ENCODE results near the gene METAP1D.

Gene METAP1D

DNA sequence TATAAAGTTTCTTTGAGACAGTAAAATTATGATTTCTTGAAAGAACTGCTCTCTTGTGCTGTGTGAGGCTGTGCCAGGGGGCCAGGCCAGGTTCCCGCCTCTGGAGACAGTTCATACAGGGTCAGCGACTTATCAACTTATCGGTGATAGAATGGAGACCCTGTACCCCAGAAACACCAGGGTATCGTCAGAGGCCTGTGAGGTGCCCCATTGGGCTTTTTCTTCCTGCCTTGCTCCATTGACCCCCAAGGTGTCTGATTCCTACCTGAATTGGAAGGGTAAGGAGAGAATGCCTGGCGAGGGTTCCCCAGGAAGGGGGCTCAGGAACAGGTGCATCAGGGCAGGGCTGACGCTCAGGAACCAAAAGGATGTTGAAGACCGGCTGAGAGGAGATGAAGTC is 89.9 kb downstream of the METAP1D start:
- H2AFZ ChIP-seq (ENCODE audit: low read depth, low read length): no peak overlapping the region
- H3K4me2 ChIP-seq (ENCODE audit: low read length): no peak overlapping the region
- no peaks in the 10 kb centered on the region for H3K9me3 ChIP-seq (ENCODE audit: insufficient read depth, low read length)
- H3K4me1 ChIP-seq (ENCODE audit: low read length): no peaks in the 10 kb centered on the region; the same call in 1 of the 2 replicates
- peaks cover 12% of the 10 kb centered on the region; the same call in 1 of the 2 replicates for H3K27me3 ChIP-seq (ENCODE audit: low read depth, low read length)
- no peaks in the 10 kb centered on the region for H3K36me3 ChIP-seq (replicated peaks; ENCODE audit: low read depth, low read length)
- H3K9ac ChIP-seq (ENCODE audit: low read length): no peak overlapping the region
- H3K4me3 ChIP-seq (ENCODE audit: low read length): no peak overlapping the region
- no peaks in the 10 kb centered on the region for H3K79me2 ChIP-seq (ENCODE audit: low read length)
- no peak for TF ChIP-seq CTCF (IDR thresholded peaks at IDR 0.05; ENCODE audit: low read depth, low read length)
- TF ChIP-seq EZH2phosphoT487 (IDR thresholded peaks at IDR 0.05; ENCODE audit: low read depth): no peak
- no peaks in the 10 kb centered on the region for H4K20me1 ChIP-seq (ENCODE audit: insufficient read depth, low read length)
- no peak overlapping the region for H3K27ac ChIP-seq (ENCODE audit: low read length)

DNA sequence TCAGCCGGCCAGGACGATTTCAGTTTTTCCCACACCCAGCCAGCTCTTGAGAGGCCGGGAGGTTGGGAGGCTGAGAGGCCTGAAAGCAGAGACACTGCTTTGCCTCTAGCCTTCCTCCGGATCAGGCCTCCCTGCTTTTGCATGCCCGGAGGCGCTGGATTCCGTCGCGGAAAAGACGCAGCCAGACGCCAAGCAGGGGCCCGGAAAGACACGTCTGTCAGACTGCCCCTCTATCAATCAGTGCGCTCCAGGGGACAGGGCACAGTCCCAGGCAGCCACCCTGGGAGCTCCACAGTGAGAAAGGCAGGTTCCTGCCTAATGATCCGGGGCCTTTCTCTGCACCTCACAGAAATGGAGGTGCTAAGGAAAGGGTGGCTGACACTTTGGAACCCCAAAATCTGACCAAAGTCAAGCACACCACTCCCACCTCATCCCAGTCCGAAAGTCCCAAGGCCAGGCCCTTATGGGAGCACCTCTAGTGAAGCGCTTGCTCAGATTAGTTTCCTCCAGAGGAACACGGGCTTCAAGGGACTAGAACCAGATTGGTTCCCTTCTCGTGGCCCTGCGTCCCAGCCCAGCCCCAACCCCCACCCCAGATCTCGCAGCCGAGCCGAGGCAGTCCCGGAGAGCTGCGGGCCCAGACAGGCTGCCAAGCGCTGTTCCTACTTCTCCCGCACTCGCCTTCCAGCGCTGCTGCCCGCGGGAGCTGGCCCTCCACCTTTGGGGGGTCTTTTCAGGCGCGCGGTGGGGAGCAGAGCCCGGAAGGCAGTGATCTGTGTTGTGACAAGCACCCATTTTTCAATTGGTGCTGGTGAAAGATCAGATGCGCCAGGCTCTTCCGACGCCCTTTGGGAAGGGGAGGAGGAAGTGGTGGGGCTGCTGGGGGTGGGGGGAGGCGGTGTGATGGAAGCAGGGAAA is 90.5 kb downstream of the METAP1D start:
- H3K4me1 ChIP-seq (ENCODE audit: low read length): no peaks in the 10 kb centered on the region; the same call in 1 of the 2 replicates
- H4K20me1 ChIP-seq (ENCODE audit: insufficient read depth, low read length): no peaks in the 10 kb centered on the region
- H3K4me2 ChIP-seq (ENCODE audit: low read length): no peak overlapping the region
- no peaks in the 10 kb centered on the region for H3K79me2 ChIP-seq (ENCODE audit: low read length)
- H3K27ac ChIP-seq (ENCODE audit: low read length): no peak overlapping the region
- no peak overlapping the region for H3K4me3 ChIP-seq (ENCODE audit: low read length)
- TF ChIP-seq EZH2phosphoT487 (IDR thresholded peaks at IDR 0.05; ENCODE audit: low read depth) (no peak), CTCF (IDR thresholded peaks at IDR 0.05; ENCODE audit: low read depth, low read length) (no peak)
- no peak overlapping the region for H3K9ac ChIP-seq (ENCODE audit: low read length)
- no peak overlapping the region for H2AFZ ChIP-seq (ENCODE audit: low read depth, low read length)
- no peaks in the 10 kb centered on the region for H3K9me3 ChIP-seq (ENCODE audit: insufficient read depth, low read length)
- H3K36me3 ChIP-seq (replicated peaks; ENCODE audit: low read depth, low read length): no peaks in the 10 kb centered on the region
- peaks cover 12% of the 10 kb centered on the region; the same call in 1 of the 2 replicates for H3K27me3 ChIP-seq (ENCODE audit: low read depth, low read length)

DNA sequence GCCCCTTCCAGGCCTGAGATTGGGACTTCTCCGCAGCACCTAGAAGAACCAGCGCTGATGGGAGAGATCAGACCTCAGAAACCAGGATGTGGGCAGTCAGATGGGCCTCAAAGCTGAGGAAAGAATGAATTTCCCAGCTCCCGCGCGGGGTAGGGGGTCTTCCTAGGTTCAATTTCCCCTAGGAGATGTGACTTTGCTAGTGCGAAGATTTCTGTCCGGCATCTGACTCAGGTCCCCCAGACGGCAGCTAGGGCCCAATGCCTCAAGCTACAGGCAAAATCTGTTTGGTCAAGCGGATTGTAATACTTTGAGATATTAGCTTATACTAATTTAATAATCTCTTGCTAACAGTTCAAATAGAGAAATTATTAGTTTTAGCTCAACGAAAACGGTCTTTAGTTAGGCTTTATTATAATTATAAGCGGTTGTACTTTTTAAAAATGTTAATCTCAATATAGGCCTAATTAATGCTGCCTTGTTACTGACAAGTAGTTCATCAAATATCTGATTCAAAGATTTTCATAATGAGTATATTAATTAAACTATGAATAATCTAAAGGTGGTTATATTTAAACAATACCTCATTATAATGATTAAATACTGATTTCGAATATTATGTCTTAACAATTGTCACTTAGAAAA is 91.4 kb downstream of the METAP1D start:
- H3K4me1 ChIP-seq (ENCODE audit: low read length): no peaks in the 10 kb centered on the region
- H3K36me3 ChIP-seq (replicated peaks; ENCODE audit: low read depth, low read length): no peaks in the 10 kb centered on the region
- H3K4me3 ChIP-seq (ENCODE audit: low read length): no peak overlapping the region
- no peak overlapping the region for H3K9ac ChIP-seq (ENCODE audit: low read length)
- TF ChIP-seq EZH2phosphoT487 (IDR thresholded peaks at IDR 0.05; ENCODE audit: low read depth): no peak
- no peak for TF ChIP-seq CTCF (IDR thresholded peaks at IDR 0.05; ENCODE audit: low read depth, low read length)
- no peaks in the 10 kb centered on the region for H3K79me2 ChIP-seq (ENCODE audit: low read length)
- H3K27me3 ChIP-seq (ENCODE audit: low read depth, low read length): peaks cover 12% of the 10 kb centered on the region; the same call in 1 of the 2 replicates
- H2AFZ ChIP-seq (ENCODE audit: low read depth, low read length): no peak overlapping the region
- H3K4me2 ChIP-seq (ENCODE audit: low read length): no peak overlapping the region
- H3K27ac ChIP-seq (ENCODE audit: low read length): no peak overlapping the region
- no peaks in the 10 kb centered on the region for H3K9me3 ChIP-seq (ENCODE audit: insufficient read depth, low read length)
- no peaks in the 10 kb centered on the region for H4K20me1 ChIP-seq (ENCODE audit: insufficient read depth, low read length)
